AG09319 (cell line): ENCODE data around the gene EIF2B5.
A peak's percentile ranks its signal among the peaks of the same experiment; 100 is the strongest.

Experiments
- DNase-seq: peaks from one replicate; pipeline ENCODE4 v3.0.0-alpha.2; 2010; ENCODE audit warnings: low read depth; ENCODE audit errors: extremely low read depth
- CTCF ChIP-seq: IDR thresholded peaks from 2 replicates; pipeline ENCODE4 v1.5.1; 2011; ENCODE audit warnings: low read depth, mild to moderate bottlenecking, inconsistent platforms, low read length, moderate library complexity

EIF2B5 gene

GRCh38 chr3:184176377-184177330 lies 41.5 kb downstream of the EIF2B5 start:
- DNase-seq = peak; percentile 79
- no peak for TF ChIP-seq CTCF

GRCh38 chr3:184177331-184177731 lies 42.2 kb downstream of the EIF2B5 start:
- TF ChIP-seq CTCF = no peak
- no peak for DNase-seq

- DNase-seq = no peak
- TF ChIP-seq CTCF = no peak
Measured at GRCh38 chr3:184177767-184178306, 42.7 kb downstream of the EIF2B5 start.

- no peak for DNase-seq
- TF ChIP-seq CTCF = no peak
Measured at GRCh38 chr3:184178521-184179138, 43.5 kb downstream of the EIF2B5 start.

- no peak for DNase-seq
- no peak for TF ChIP-seq CTCF
Measured at GRCh38 chr3:184180165-184180564, 45.0 kb downstream of the EIF2B5 start.

- no peak for DNase-seq
- no peak for TF ChIP-seq CTCF
Measured at GRCh38 chr3:184181596-184181995, 46.4 kb downstream of the EIF2B5 start.

GRCh38 chr3:184183679-184184078 lies 48.5 kb downstream of the EIF2B5 start:
- DNase-seq = no peak
- no peak for TF ChIP-seq CTCF
